H1 (cell line): ENCODE results near the gene PTHLH. TPM values are rescaled to one million over a fixed set of nuclear protein-coding genes. Genes with fewer than 3 reads are reported as not detected.

Experiments
- CBX5 ChIP-seq: fragments of 300-800, 300-1000 bp; sonication (generic); IDR thresholded peaks from 2 replicates; pipeline ENCODE4 v1.7.1; 2016; ENCODE audit warnings: antibody characterized with exemption, low read length, low read depth
- CEBPB ChIP-seq: IDR thresholded peaks from 2 replicates; pipeline ENCODE4 v1.6.1; 2012; ENCODE audit warnings: low read depth, low read length
- CREB1 ChIP-seq: IDR thresholded peaks from 2 replicates; pipeline ENCODE4 v1.6.1; 2012; ENCODE audit warnings: inconsistent platforms
- NRF1 ChIP-seq: IDR thresholded peaks from 2 replicates; pipeline ENCODE4 v1.6.1; 2011; ENCODE audit warnings: mild to moderate bottlenecking, low read depth, low read length, improper control_type of control experiment
- POLR2A ChIP-seq, 2 experiments: IDR thresholded peaks; 1 replicate in 1 of 2; 2 replicates in 1 of 2; pipeline ENCODE4 v1.6.1; 2011; ENCODE audit warnings: low read depth in 2 of 2, low read length in 2 of 2, mild to moderate bottlenecking in 2 of 2; ENCODE audit errors: control extremely low read depth in 1 of 2
- polyA plus RNA-seq, 7 experiments: library from polyadenylated mRNA; depleted of rRNA in 3 of 7; stranded (reverse) in 5 of 7; unstranded in 2 of 7; fragments of >200 nt in 5 of 7; fragments of 200-250 nt in 2 of 7; gene quantifications; 1 replicate in 5 of 7; 2 replicates in 1 of 7; 4 replicates in 1 of 7; pipeline versions ENCODE4 v1.2.1 to v1.2.3, GENCODE V29; 2011 to 2013; ENCODE audit warnings: missing spikeins in 2 of 7, mixed read lengths in 2 of 7
- total RNA-seq: library from RNA; stranded (reverse); fragmentation: NEBNext Ultra II Directional; extraction: Animal tissue kit (Norgen Biotek cat#: 25700); gene quantifications from 2 replicates; pipeline ENCODE4 v1.2.1, GENCODE V29; 2021
- TF ChIP-seq, protein P1 (sequence below): IDR thresholded peaks from 2 replicates; pipeline ENCODE4 v1.6.1; 2012; ENCODE audit warnings: low read length, inconsistent platforms

PTHLH gene
- total and polyA plus RNA-seq, 2 of the 8 experiments (the other 6 are each of a cell fraction or from before 2014, with no cell fraction given): 0.32 TPM; not detected in 1

DNA sequence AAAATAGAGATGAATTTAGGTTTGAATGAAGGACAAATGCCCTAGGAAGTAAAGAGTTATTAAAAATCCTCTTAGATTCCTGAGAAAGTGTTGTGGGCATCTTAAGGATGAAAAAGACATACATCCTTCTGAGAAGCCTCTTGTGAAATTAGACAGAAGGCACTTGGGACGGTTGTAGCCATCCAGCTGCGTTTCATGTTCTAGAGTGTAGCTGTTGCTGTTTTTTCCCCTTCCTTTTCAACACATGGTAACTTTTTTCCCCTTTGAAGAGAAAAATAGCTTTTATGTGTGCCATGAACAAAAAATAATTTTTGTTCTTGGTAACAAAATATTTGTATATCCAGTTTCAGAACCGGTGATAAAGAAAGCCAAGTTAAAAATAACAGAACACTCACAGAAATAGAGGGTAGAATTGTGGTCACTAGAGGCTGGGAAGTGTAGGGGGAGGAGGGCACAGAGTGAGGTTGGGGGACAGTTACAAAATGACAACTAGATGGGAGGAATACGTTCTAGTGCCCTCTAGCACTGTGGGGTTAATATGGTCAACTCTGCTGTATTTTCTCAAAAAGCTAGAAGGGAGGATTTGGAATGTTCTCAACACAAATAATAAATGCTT is 58.4 kb downstream of the PTHLH start (continued):
- TF ChIP-seq, protein P1, sequence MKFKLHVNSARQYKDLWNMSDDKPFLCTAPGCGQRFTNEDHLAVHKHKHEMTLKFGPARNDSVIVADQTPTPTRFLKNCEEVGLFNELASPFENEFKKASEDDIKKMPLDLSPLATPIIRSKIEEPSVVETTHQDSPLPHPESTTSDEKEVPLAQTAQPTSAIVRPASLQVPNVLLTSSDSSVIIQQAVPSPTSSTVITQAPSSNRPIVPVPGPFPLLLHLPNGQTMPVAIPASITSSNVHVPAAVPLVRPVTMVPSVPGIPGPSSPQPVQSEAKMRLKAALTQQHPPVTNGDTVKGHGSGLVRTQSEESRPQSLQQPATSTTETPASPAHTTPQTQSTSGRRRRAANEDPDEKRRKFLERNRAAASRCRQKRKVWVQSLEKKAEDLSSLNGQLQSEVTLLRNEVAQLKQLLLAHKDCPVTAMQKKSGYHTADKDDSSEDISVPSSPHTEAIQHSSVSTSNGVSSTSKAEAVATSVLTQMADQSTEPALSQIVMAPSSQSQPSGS: no peak
- TF ChIP-seq CBX5: no peak
- TF ChIP-seq CREB1: no peak
- TF ChIP-seq POLR2A (IDR thresholded peaks at IDR 0.05; ENCODE audit: control extremely low read depth in 1 of 2, low read depth in 2 of 2, low read length in 2 of 2): no peak
- no peak for TF ChIP-seq NRF1
- no peak for TF ChIP-seq CEBPB
- TF ChIP-seq, all 59 proteins: peak for 0
